Liver (tissue), 9 donors: ENCODE data around the gene RAB14. TPM values are rescaled to one million over a fixed set of nuclear protein-coding genes. Genes with fewer than 3 reads are reported as not detected.
A peak's percentile ranks its signal among the peaks of the same experiment; 100 is the strongest.

Experiments
- DNase-seq: peaks from one replicate; pipeline ENCODE4 v3.0.0-alpha.2; 2017; ENCODE audit warnings: low spot score
- H3K27ac ChIP-seq, 2 donors: one replicate each; pipeline ENCODE4 v1.7.0; 2013; ENCODE audit warnings: inconsistent platforms in 2 of 2, low read length in 2 of 2, control low read depth in 1 of 2, low read depth in 1 of 2, mild to moderate bottlenecking in 1 of 2
- H3K27me3 ChIP-seq, 4 donors: one replicate each; pipeline versions ENCODE4 v1.6.1 to v1.7.0; 2013; ENCODE audit warnings: low read length in 3 of 4, inconsistent platforms in 1 of 4, mild to moderate bottlenecking in 1 of 4, moderate library complexity in 1 of 4; ENCODE audit not compliant: control insufficient read depth in 4 of 4, insufficient read depth in 4 of 4
- H3K36me3 ChIP-seq, 4 donors: one replicate each; pipeline versions ENCODE4 v1.6.1 to v1.7.0; 2013; ENCODE audit warnings: low read length in 3 of 4, mild to moderate bottlenecking in 3 of 4, low read depth in 1 of 4, moderate library complexity in 1 of 4; ENCODE audit not compliant: control insufficient read depth in 4 of 4, insufficient read depth in 3 of 4
- H3K4me1 ChIP-seq, 4 donors: one replicate each; pipeline versions ENCODE4 v1.6.1 to v1.7.0; 2013; ENCODE audit warnings: low read length in 3 of 4, mild to moderate bottlenecking in 3 of 4, moderate library complexity in 1 of 4; ENCODE audit not compliant: control insufficient read depth in 4 of 4, insufficient read depth in 4 of 4
- H3K4me3 ChIP-seq, 3 donors: one replicate each; pipeline versions ENCODE4 v1.6.1 to v1.7.0; 2013; ENCODE audit warnings: low read length in 3 of 3, control low read depth in 1 of 3, low read depth in 1 of 3, mild to moderate bottlenecking in 1 of 3
- H3K9ac ChIP-seq, 2 donors: one replicate each; pipeline ENCODE4 v1.7.0; 2013; ENCODE audit warnings: low read length in 2 of 2, mild to moderate bottlenecking in 2 of 2, moderate library complexity in 2 of 2, control low read depth in 1 of 2, low read depth in 1 of 2
- H3K9me3 ChIP-seq, 4 donors: one replicate each; pipeline versions ENCODE4 v1.6.1 to v1.7.0; 2013; ENCODE audit warnings: low read length in 3 of 4; ENCODE audit not compliant: control insufficient read depth in 4 of 4
- EGR1 ChIP-seq, 2 donors: IDR thresholded peaks; 2 replicates each; pipeline ENCODE4 v1.6.1; 2016 to 2018; ENCODE audit warnings: antibody characterized with exemption in 2 of 2, low read depth in 2 of 2
- FOXA1 ChIP-seq: IDR thresholded peaks from 2 replicates; pipeline ENCODE4 v1.6.1; 2016; ENCODE audit warnings: antibody characterized with exemption
- FOXA2 ChIP-seq: IDR thresholded peaks from 2 replicates; pipeline ENCODE4 v1.6.1; 2016; ENCODE audit warnings: antibody characterized with exemption
- GABPA ChIP-seq, 2 donors: IDR thresholded peaks in 1 of 2; conservative IDR thresholded peaks in 1 of 2; 2 replicates each; pipeline ENCODE4 v1.6.1; 2016; ENCODE audit warnings: antibody characterized with exemption in 2 of 2, mild to moderate bottlenecking in 1 of 2, moderate library complexity in 1 of 2
- HNF4A ChIP-seq, 2 donors: conservative IDR thresholded peaks; 2 replicates each; pipeline ENCODE4 v1.6.1; 2016; ENCODE audit warnings: antibody characterized with exemption in 2 of 2, mild to moderate bottlenecking in 2 of 2
- HNF4G ChIP-seq: IDR thresholded peaks from 2 replicates; pipeline ENCODE4 v1.6.1; 2016; ENCODE audit warnings: antibody characterized with exemption
- JUND ChIP-seq, 2 donors: IDR thresholded peaks; 2 replicates each; pipeline ENCODE4 v1.6.1; 2016; ENCODE audit warnings: antibody characterized with exemption in 2 of 2
- NR2F2 ChIP-seq: IDR thresholded peaks from 2 replicates; pipeline ENCODE4 v1.6.1; 2016; ENCODE audit warnings: antibody characterized with exemption
- RXRA ChIP-seq, 2 donors: IDR thresholded peaks; 2 replicates each; pipeline ENCODE4 v1.6.1; 2017 to 2018; ENCODE audit warnings: antibody characterized with exemption in 2 of 2, mild to moderate bottlenecking in 1 of 2
- SP1 ChIP-seq: IDR thresholded peaks from 2 replicates; pipeline ENCODE4 v1.6.1; 2018; ENCODE audit warnings: antibody characterized with exemption, mild to moderate bottlenecking
- TAF1 ChIP-seq: conservative IDR thresholded peaks from 2 replicates; pipeline ENCODE4 v1.6.1; 2016; ENCODE audit warnings: antibody characterized with exemption, mild to moderate bottlenecking
- YY1 ChIP-seq: IDR thresholded peaks from 2 replicates; pipeline ENCODE4 v1.6.1; 2016; ENCODE audit warnings: antibody characterized with exemption, mild to moderate bottlenecking
- WGBS: extraction: QIAGEN DNeasy Blood & Tissue Kit; methylation state at CpG from one replicate; pipeline ENCODE4 v1.1.7; 2013; 5-methylcytosine and 5-hydroxymethylcytosine counted together
- polyA plus RNA-seq, 2 donors: library from polyadenylated mRNA; stranded (reverse) in 1 of 2; unstranded in 1 of 2; fragments of 200-250 nt in 1 of 2; fragments of >200 nt in 1 of 2; fragmentation: Nextera tagmentation in 1 of 2; extraction: Ambion mirVana in 1 of 2; gene quantifications; one replicate each; pipeline versions ENCODE4 v1.2.1 to v1.2.3, GENCODE V29; 2013 to 2015
- total RNA-seq, 2 donors: library from RNA; depleted of rRNA; stranded (reverse); fragments of >200 nt; gene quantifications; one replicate each; pipeline ENCODE4 v1.2.3, GENCODE V29; 2014
- TF ChIP-seq, protein P1 (sequence below): IDR thresholded peaks from 2 replicates; pipeline ENCODE4 v1.6.1; 2016; ENCODE audit warnings: antibody characterized with exemption
- TF ChIP-seq, protein P2 (sequence below): IDR thresholded peaks from 2 replicates; pipeline ENCODE4 v1.6.1; 2016; ENCODE audit warnings: antibody characterized with exemption
- TF ChIP-seq, protein P3 (sequence below): IDR thresholded peaks from 2 replicates; pipeline ENCODE4 v1.6.1; 2016; ENCODE audit warnings: antibody characterized with exemption, mild to moderate bottlenecking
- TF ChIP-seq, protein P4 (sequence below): IDR thresholded peaks from 2 replicates; pipeline ENCODE4 v1.6.1; 2016; ENCODE audit warnings: antibody characterized with exemption
- donor health status: healthy.
- donor health status: healthy.
- donor health status: healthy.
- donor health status: healthy.
- donor health status: healthy.

The RAB14 gene
- total and polyA plus RNA-seq, 4 donors, result 25.9 to 48.2 (median 36.5) TPM

DNA sequence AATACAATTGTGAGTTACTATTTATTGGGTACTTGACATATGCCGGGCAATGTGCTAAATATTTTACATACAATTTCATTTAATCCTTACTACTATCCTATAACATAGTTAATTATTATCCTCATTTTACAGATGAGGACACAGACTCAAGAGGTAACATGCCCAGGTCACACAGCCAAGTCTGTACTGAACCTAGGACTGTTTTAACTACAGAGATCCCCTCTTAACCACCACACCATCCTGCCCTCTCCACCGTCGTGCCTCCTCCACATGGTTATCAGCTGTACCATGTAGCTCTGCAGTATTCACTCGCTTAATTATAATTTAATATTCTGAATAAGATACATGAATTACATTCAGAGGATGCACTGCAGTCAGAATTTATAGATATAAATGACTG lies 5.3 kb downstream of the RAB14 start:
- no peaks in the 10 kb centered on the region for H3K9me3 ChIP-seq
- H3K4me1 ChIP-seq, result peaks cover 8 to 78% (median 62%) of the 10 kb centered on the region in 4 donors
- no peak for DNase-seq
- TF ChIP-seq YY1 (no peak), EGR1 (IDR thresholded peaks at IDR 0.05; ENCODE audit: low read depth in 2 of 2) (no peak), SP1 (no peak), HNF4G (no peak), HNF4A (conservative IDR thresholded peaks at IDR 0.05) (no peak), FOXA1 (no peak), FOXA2 (no peak), GABPA (IDR thresholded peaks at IDR 0.05 in 1 of 2, conservative IDR thresholded peaks at IDR 0.05 in 1 of 2) (no peak)
- TF ChIP-seq, protein P1, sequence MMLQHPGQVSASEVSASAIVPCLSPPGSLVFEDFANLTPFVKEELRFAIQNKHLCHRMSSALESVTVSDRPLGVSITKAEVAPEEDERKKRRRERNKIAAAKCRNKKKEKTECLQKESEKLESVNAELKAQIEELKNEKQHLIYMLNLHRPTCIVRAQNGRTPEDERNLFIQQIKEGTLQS, result no peak
- H3K36me3 ChIP-seq, result peaks cover 0 to under 1% (median 0%) of the 10 kb centered on the region in 4 donors
- H3K9ac ChIP-seq, result no peak overlapping the region
- H3K4me3 ChIP-seq, result peak overlapping the region in 2 of 3 donors; percentile 11 to 31
- 21% methylated on average over 4 of the region's 4 CpGs for WGBS
- no peaks in the 10 kb centered on the region for H3K27me3 ChIP-seq
- no peak overlapping the region for H3K27ac ChIP-seq

DNA sequence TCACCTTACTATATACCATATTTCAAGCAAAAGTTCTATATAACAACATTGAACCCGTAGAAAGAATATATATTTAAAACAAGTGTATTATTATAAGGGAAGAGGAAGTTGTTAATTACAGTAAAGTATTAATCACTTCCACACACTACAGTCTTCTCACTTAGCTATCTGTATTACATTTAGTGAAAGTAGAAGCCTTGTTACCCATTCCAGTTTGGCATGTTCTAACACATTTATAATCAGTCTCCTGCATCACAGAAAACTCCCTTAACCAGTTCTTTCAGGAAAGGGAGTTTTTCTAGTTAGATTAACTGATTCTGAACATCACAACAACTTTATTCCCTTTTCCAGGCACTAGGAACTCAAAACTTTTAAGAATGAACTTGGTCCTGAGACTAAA lies 6.9 kb downstream of the RAB14 start:
- no peaks in the 10 kb centered on the region for H3K27me3 ChIP-seq
- 37% methylated on average over 1 of the region's 1 CpG for WGBS
- H3K9me3 ChIP-seq, result no peaks in the 10 kb centered on the region
- peaks cover 0 to 4% (median 0%) of the 10 kb centered on the region in 4 donors for H3K36me3 ChIP-seq
- DNase-seq, result no peak
- no peak overlapping the region for H3K9ac ChIP-seq
- no peak overlapping the region for H3K27ac ChIP-seq
- H3K4me1 ChIP-seq, result peaks cover 7 to 82% (median 66%) of the 10 kb centered on the region in 4 donors
- no peak overlapping the region for H3K4me3 ChIP-seq
- no peak for TF ChIP-seq TAF1
- TF ChIP-seq, protein P2, sequence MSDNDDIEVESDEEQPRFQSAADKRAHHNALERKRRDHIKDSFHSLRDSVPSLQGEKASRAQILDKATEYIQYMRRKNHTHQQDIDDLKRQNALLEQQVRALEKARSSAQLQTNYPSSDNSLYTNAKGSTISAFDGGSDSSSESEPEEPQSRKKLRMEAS, result no peak
- TF ChIP-seq RXRA (IDR thresholded peaks at IDR 0.05), result no peak
- no peak for TF ChIP-seq NR2F2
- TF ChIP-seq SP1, result no peak
- TF ChIP-seq, protein P3, sequence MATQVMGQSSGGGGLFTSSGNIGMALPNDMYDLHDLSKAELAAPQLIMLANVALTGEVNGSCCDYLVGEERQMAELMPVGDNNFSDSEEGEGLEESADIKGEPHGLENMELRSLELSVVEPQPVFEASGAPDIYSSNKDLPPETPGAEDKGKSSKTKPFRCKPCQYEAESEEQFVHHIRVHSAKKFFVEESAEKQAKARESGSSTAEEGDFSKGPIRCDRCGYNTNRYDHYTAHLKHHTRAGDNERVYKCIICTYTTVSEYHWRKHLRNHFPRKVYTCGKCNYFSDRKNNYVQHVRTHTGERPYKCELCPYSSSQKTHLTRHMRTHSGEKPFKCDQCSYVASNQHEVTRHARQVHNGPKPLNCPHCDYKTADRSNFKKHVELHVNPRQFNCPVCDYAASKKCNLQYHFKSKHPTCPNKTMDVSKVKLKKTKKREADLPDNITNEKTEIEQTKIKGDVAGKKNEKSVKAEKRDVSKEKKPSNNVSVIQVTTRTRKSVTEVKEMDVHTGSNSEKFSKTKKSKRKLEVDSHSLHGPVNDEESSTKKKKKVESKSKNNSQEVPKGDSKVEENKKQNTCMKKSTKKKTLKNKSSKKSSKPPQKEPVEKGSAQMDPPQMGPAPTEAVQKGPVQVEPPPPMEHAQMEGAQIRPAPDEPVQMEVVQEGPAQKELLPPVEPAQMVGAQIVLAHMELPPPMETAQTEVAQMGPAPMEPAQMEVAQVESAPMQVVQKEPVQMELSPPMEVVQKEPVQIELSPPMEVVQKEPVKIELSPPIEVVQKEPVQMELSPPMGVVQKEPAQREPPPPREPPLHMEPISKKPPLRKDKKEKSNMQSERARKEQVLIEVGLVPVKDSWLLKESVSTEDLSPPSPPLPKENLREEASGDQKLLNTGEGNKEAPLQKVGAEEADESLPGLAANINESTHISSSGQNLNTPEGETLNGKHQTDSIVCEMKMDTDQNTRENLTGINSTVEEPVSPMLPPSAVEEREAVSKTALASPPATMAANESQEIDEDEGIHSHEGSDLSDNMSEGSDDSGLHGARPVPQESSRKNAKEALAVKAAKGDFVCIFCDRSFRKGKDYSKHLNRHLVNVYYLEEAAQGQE, result no peak
- no peak for TF ChIP-seq HNF4A (conservative IDR thresholded peaks at IDR 0.05)
- TF ChIP-seq GABPA (IDR thresholded peaks at IDR 0.05 in 1 of 2, conservative IDR thresholded peaks at IDR 0.05 in 1 of 2), result no peak
- TF ChIP-seq, protein P1, result no peak
- no peak for TF ChIP-seq EGR1 (IDR thresholded peaks at IDR 0.05; ENCODE audit: low read depth in 2 of 2)
- TF ChIP-seq HNF4G, result no peak
- no peak for TF ChIP-seq FOXA2
- TF ChIP-seq JUND (IDR thresholded peaks at IDR 0.05), result no peak
- TF ChIP-seq, protein P4, sequence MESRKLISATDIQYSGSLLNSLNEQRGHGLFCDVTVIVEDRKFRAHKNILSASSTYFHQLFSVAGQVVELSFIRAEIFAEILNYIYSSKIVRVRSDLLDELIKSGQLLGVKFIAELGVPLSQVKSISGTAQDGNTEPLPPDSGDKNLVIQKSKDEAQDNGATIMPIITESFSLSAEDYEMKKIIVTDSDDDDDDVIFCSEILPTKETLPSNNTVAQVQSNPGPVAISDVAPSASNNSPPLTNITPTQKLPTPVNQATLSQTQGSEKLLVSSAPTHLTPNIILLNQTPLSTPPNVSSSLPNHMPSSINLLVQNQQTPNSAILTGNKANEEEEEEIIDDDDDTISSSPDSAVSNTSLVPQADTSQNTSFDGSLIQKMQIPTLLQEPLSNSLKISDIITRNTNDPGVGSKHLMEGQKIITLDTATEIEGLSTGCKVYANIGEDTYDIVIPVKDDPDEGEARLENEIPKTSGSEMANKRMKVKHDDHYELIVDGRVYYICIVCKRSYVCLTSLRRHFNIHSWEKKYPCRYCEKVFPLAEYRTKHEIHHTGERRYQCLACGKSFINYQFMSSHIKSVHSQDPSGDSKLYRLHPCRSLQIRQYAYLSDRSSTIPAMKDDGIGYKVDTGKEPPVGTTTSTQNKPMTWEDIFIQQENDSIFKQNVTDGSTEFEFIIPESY, result no peak
